Measurements from ENCODE around the gene EIF3L. TPM values are rescaled to one million over a fixed set of nuclear protein-coding genes. Genes with fewer than 3 reads are reported as not detected.

The EIF3L gene
- total and polyA plus RNA-seq, 7 experiments from 2014 or later: 338 to 586 (median 496) TPM

GRCh38 chr22:37815593-37815992 is 33.6 kb upstream of the EIF3L start:
- CTCF ChIA-PET: interaction anchor here (0.9 to 8.0 kb wide), 4 partner anchors 48 to 155 kb away, joined by 3 to 94 read pairs (median 13); no protein-coding TSS in a partner anchor
- Histone ChIP-seq H3K9me3 (ENCODE audit: control insufficient read depth in 2 of 3, low read length in 3 of 3) (no peaks in the 10 kb centered on the region), H3K4me3 (ENCODE audit: low read length) (no peak overlapping the region), H3K36me3 (ENCODE audit: control insufficient read depth in 2 of 3, insufficient read depth in 3 of 3, low read length in 3 of 3) (no peaks in the 10 kb centered on the region), H3K4me1 (ENCODE audit: control insufficient read depth in 2 of 2, insufficient read depth in 2 of 2, low read length in 2 of 2) (peaks cover 10% of the 10 kb centered on the region in 2 donors), H3K27me3 (ENCODE audit: control insufficient read depth in 2 of 2, insufficient read depth in 2 of 2, low read length in 2 of 2) (peaks cover 0 to 4% of the 10 kb centered on the region in 2 donors), H3K27ac (ENCODE audit: low read depth, low read length) (no peak overlapping the region)
- Mint-ChIP-seq H3K4me3 (peak overlapping the region in 1 of 10 donors; percentile 22), H3K27me3 (peaks cover 4 to 18% (median 8%) of the 10 kb centered on the region in 5 donors), H3K4me1 (peaks cover 0 to 16% (median 11%) of the 10 kb centered on the region in 7 donors), H3K27ac (no peak overlapping the region), H3K9me3 (no peaks in the 10 kb centered on the region), H3K36me3 (peaks cover 0 to 4% (median 0%) of the 10 kb centered on the region in 5 donors)
- intact Hi-C loops (cut with micrococcal nuclease): no loop called here
- ATAC-seq (no peak), DNase-seq (no peak)
- POLR2A ChIA-PET: no interaction called here

GRCh38 chr22:37816543-37817180 is 32.6 kb upstream of the EIF3L start:
- intact Hi-C loops (cut with micrococcal nuclease): loop anchor here (1.0 to 2.0 kb wide), 6 partner anchors 9 to 149 kb away; partner anchors contain the start of genes EIF3L (in 1 of the 2) and GCAT (in 1 of the 2)
- ChIA-PET POLR2A (interaction anchor here (0.6 to 1.3 kb wide), 2 partner anchors 47 to 137 kb away, joined by 3 read pairs; partner anchors contain the start of genes C22orf23 and POLR2F), CTCF (interaction anchor here (0.9 to 8.0 kb wide), 11 partner anchors 9 to 154 kb away, joined by 3 to 94 read pairs (median 4); partner anchors contain the start of genes C22orf23, GCAT and POLR2F)
- DNase-seq (no peak), ATAC-seq (no peak)
- peaks cover 10% of the 10 kb centered on the region in 2 donors for H3K4me1 ChIP-seq (ENCODE audit: control insufficient read depth in 2 of 2, insufficient read depth in 2 of 2, low read length in 2 of 2)
- Mint-ChIP-seq H3K4me3 (no peak overlapping the region), H3K9me3 (no peaks in the 10 kb centered on the region), H3K27me3 (peaks cover 4 to 24% (median 12%) of the 10 kb centered on the region in 5 donors), H3K27ac (no peak overlapping the region), H3K4me1 (peaks cover 0 to 16% (median 11%) of the 10 kb centered on the region in 7 donors), H3K36me3 (peaks cover 0 to 4% (median 0%) of the 10 kb centered on the region in 5 donors)
- H3K4me3 ChIP-seq (ENCODE audit: low read length): no peak overlapping the region
- no peaks in the 10 kb centered on the region for H3K27me3 ChIP-seq (ENCODE audit: control insufficient read depth in 2 of 2, insufficient read depth in 2 of 2, low read length in 2 of 2)
- H3K27ac ChIP-seq (ENCODE audit: low read depth, low read length): no peak overlapping the region
- H3K9me3 ChIP-seq (ENCODE audit: control insufficient read depth in 2 of 3, low read length in 3 of 3): no peaks in the 10 kb centered on the region
- no peaks in the 10 kb centered on the region for H3K36me3 ChIP-seq (ENCODE audit: control insufficient read depth in 2 of 3, insufficient read depth in 3 of 3, low read length in 3 of 3)

GRCh38 chr22:37817705-37818408 is 31.4 kb upstream of the EIF3L start:
- H3K4me3 ChIP-seq (ENCODE audit: low read length): peak overlapping the region; percentile 61
- Mint-ChIP-seq H3K27ac (no peak overlapping the region), H3K9me3 (no peaks in the 10 kb centered on the region), H3K36me3 (peaks cover 0 to 4% (median 0%) of the 10 kb centered on the region in 5 donors), H3K4me3 (peak overlapping the region in 9 of 10 donors; percentile 34 to 74 (median 52)), H3K4me1 (peaks cover 0 to 16% (median 11%) of the 10 kb centered on the region in 7 donors), H3K27me3 (peaks cover 9 to 33% (median 20%) of the 10 kb centered on the region in 5 donors)
- H3K36me3 ChIP-seq (ENCODE audit: control insufficient read depth in 2 of 3, insufficient read depth in 3 of 3, low read length in 3 of 3): no peaks in the 10 kb centered on the region
- CTCF ChIA-PET: interaction anchor here (0.6 to 8.0 kb wide), 22 partner anchors 10 to 556 kb away, joined by 3 to 94 read pairs (median 4); partner anchors contain the start of genes C22orf23, GCAT and POLR2F
- no peaks in the 10 kb centered on the region for H3K9me3 ChIP-seq (ENCODE audit: control insufficient read depth in 2 of 3, low read length in 3 of 3)
- ATAC-seq (peak; percentile 92), DNase-seq (peak; percentile 44 to 92 (median 72))
- POLR2A ChIA-PET: interaction anchor here (0.6 to 1.5 kb wide), 5 partner anchors 10 to 136 kb away, joined by 3 to 6 read pairs (median 3); partner anchors contain the start of genes ANKRD54, C22orf23 and POLR2F
- no peaks in the 10 kb centered on the region for H3K27me3 ChIP-seq (ENCODE audit: control insufficient read depth in 2 of 2, insufficient read depth in 2 of 2, low read length in 2 of 2)
- intact Hi-C loops (cut with micrococcal nuclease): loop anchor here (1.0 to 2.0 kb wide), 7 partner anchors 11 to 147 kb away; partner anchors contain the start of genes ANKRD54 (in 1 of the 2), EIF3L (in 1 of the 2) and GCAT (in 1 of the 2)
- H3K4me1 ChIP-seq (ENCODE audit: control insufficient read depth in 2 of 2, insufficient read depth in 2 of 2, low read length in 2 of 2): peaks cover 10% of the 10 kb centered on the region in 2 donors
- no peak overlapping the region for H3K27ac ChIP-seq (ENCODE audit: low read depth, low read length)

GRCh38 chr22:37818409-37819104 is 30.7 kb upstream of the EIF3L start:
- Histone ChIP-seq H3K27ac (ENCODE audit: low read depth, low read length) (no peak overlapping the region), H3K9me3 (ENCODE audit: control insufficient read depth in 2 of 3, low read length in 3 of 3) (no peaks in the 10 kb centered on the region), H3K36me3 (ENCODE audit: control insufficient read depth in 2 of 3, insufficient read depth in 3 of 3, low read length in 3 of 3) (no peaks in the 10 kb centered on the region), H3K27me3 (ENCODE audit: control insufficient read depth in 2 of 2, insufficient read depth in 2 of 2, low read length in 2 of 2) (no peaks in the 10 kb centered on the region), H3K4me1 (ENCODE audit: control insufficient read depth in 2 of 2, insufficient read depth in 2 of 2, low read length in 2 of 2) (peaks cover 10% of the 10 kb centered on the region in 2 donors), H3K4me3 (ENCODE audit: low read length) (peak overlapping the region; percentile 61)
- DNase-seq (peak; percentile 26 to 69 (median 52)), ATAC-seq (peak; percentile 77)
- peaks cover 0 to 16% (median 11%) of the 10 kb centered on the region in 7 donors for H3K4me1 Mint-ChIP-seq
- POLR2A ChIA-PET: interaction anchor here (0.6 to 1.5 kb wide), 4 partner anchors 9 to 182 kb away, joined by 3 to 6 read pairs (median 4); partner anchors contain the start of gene ANKRD54
- CTCF ChIA-PET: interaction anchor here (0.6 to 8.0 kb wide), 17 partner anchors 10 to 556 kb away, joined by 3 to 94 read pairs (median 5); partner anchors contain the start of genes C22orf23, GCAT and POLR2F
- peaks cover 0 to 4% (median 0%) of the 10 kb centered on the region in 5 donors for H3K36me3 Mint-ChIP-seq
- no peaks in the 10 kb centered on the region for H3K9me3 Mint-ChIP-seq
- intact Hi-C loops (cut with micrococcal nuclease): loop anchor here in 1 of 2 donors (1.0 kb wide), 1 partner anchor 26 kb away; the partner anchor contains the start of gene ANKRD54
- peak overlapping the region in 9 of 10 donors; percentile 32 to 74 (median 66) for H3K4me3 Mint-ChIP-seq
- peaks cover 12 to 37% (median 27%) of the 10 kb centered on the region in 5 donors for H3K27me3 Mint-ChIP-seq
- no peak overlapping the region for H3K27ac Mint-ChIP-seq

DNA sequence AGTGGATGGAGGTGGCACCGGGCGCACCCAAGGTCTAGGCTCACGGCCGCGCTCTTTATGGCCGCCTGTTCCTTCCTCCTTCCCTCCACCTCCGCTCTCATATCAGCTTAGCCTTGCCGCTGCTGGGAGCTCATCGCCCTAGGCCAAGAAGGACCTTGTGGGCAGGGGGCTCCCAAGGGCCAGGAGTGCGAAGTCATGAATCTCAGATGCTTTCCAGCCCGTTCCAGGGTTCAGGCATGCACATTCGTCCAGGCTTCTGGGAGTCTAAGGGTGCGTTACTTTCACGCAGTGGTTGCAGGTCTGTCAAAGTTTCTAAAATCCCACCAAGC is 30.1 kb upstream of the EIF3L start:
- DNase-seq (no peak), ATAC-seq (no peak)
- CTCF ChIA-PET: interaction anchor here (1.1 to 8.0 kb wide), 6 partner anchors 16 to 176 kb away, joined by 3 to 94 read pairs (median 8); no protein-coding TSS in a partner anchor
- Mint-ChIP-seq H3K4me1 (peaks cover 0 to 16% (median 11%) of the 10 kb centered on the region in 7 donors), H3K4me3 (peak overlapping the region; percentile 40 to 74 (median 68)), H3K9me3 (no peaks in the 10 kb centered on the region), H3K27me3 (peaks cover 12 to 42% (median 27%) of the 10 kb centered on the region in 5 donors), H3K27ac (no peak overlapping the region), H3K36me3 (peaks cover 0 to 4% (median 0%) of the 10 kb centered on the region in 5 donors)
- Histone ChIP-seq H3K4me3 (ENCODE audit: low read length) (peak overlapping the region; percentile 61), H3K27me3 (ENCODE audit: control insufficient read depth in 2 of 2, insufficient read depth in 2 of 2, low read length in 2 of 2) (no peaks in the 10 kb centered on the region), H3K4me1 (ENCODE audit: control insufficient read depth in 2 of 2, insufficient read depth in 2 of 2, low read length in 2 of 2) (peaks cover 10% of the 10 kb centered on the region in 2 donors), H3K36me3 (ENCODE audit: control insufficient read depth in 2 of 3, insufficient read depth in 3 of 3, low read length in 3 of 3) (no peaks in the 10 kb centered on the region), H3K27ac (ENCODE audit: low read depth, low read length) (no peak overlapping the region), H3K9me3 (ENCODE audit: control insufficient read depth in 2 of 3, low read length in 3 of 3) (no peaks in the 10 kb centered on the region)
- POLR2A ChIA-PET: interaction anchor here (0.5 to 1.5 kb wide), 5 partner anchors 13 to 182 kb away, joined by 3 to 6 read pairs (median 3); partner anchors contain the start of gene ANKRD54
- intact Hi-C loops (cut with micrococcal nuclease): no loop called here
